ENCODE measurements around the gene KPNA6.

KPNA6 gene

GRCh38 chr1:32186077-32186476, 78.2 kb downstream of the KPNA6 start:
- DNase-seq (ENCODE audit: low read depth in 3 of 3, low spot score in 1 of 3), result no peak

GRCh38 chr1:32186491-32186890, 78.6 kb downstream of the KPNA6 start:
- no peak for DNase-seq (ENCODE audit: low read depth in 3 of 3, low spot score in 1 of 3)

GRCh38 chr1:32187850-32188249, 80.0 kb downstream of the KPNA6 start:
- no peak for DNase-seq (ENCODE audit: low read depth in 3 of 3, low spot score in 1 of 3)

DNA sequence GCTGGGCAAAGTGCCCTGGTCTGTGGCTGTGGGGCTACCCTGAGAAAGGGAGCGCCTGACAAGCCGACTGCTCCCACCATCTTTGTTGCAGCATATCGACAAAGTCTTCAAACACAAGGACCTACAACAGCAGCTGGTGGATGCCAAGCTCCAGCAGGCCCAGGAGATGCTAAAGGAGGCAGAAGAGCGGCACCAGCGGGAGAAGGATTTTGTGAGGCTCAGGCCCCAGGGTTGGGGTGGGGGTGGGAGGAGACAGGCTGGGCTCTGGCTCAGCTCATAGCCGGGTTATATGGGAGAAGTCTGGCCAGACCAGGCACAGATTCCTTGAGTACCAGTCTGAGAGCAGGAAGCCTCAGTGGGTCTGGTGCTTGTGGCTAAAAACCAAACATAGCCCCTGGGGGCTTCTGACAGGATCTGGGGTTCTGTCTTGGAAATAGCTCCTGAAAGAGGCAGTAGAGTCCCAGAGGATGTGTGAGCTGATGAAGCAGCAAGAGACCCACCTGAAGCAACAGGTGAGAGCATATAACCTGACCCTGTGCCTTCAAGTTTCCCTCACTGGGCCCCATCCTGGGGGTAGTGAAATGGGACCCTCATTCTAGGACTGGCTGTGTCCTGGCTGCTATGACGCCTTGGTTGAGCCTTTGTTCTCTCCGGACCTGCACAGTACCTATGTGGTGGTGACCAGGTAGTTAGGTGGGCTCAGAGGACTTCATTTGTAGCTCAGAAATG, 84.5 kb downstream of the KPNA6 start:
- DNase-seq (ENCODE audit: low read depth in 3 of 3, low spot score in 1 of 3), result no peak

DNA sequence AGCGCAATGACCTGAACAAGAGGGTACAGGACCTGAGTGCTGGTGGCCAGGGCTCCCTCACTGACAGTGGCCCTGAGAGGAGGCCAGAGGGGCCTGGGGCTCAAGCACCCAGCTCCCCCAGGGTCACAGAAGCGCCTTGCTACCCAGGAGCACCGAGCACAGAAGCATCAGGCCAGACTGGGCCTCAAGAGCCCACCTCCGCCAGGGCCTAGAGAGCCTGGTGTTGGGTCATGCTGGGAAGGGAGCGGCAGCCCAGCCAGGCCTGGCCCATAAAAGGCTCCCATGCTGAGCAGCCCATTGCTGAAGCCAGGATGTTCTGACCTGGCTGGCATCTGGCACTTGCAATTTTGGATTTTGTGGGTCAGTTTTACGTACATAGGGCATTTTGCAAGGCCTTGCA, 87.1 kb downstream of the KPNA6 start:
- no peak for DNase-seq (ENCODE audit: low read depth in 3 of 3, low spot score in 1 of 3)

- DNase-seq (ENCODE audit: low read depth in 3 of 3, low spot score in 1 of 3), result no peak
These were observed 87.7 kb downstream of the KPNA6 start for GRCh38 chr1:32195531-32195930.

DNA sequence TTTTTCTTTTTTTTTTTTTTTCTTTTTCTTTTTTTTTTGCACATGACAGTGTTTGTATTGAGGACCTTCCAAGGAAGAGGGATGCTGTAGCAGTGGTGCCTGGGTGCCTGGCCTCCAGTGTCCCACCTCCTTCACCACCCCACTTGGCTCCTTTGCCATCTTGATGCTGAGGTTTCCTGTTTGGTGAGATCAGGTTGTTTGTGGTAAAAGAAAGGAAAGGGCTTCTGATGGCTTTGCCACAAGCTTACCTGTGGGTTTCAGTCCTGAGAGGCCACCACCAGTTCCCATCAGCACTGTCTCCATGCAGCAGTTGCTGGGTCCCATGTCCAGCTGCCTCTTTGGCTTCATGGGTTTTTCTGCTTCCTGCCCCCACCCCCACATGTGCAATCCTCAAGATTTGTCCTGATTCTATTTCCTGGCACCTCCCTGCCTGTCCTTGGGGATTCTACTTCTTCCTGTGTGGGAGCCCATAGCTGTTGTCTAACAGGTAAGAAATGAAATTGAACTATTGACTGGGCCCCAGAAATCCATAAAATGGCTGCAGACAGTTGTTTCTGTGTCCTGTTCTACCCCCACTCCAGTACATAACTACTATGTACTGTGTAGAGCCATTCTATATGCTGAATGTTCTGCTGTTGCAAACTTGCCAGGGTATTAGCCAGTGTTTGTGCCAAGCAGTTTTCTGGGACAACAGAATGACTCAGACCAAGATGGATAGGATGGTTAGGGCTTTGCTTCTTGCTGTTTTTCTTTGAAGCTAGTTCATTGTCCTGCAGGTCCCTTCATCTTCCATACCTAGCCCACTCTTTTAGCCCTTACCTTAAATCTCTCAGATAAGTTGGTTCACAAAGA, 88.3 kb downstream of the KPNA6 start:
- DNase-seq (ENCODE audit: low read depth in 3 of 3, low spot score in 1 of 3), result no peak

DNA sequence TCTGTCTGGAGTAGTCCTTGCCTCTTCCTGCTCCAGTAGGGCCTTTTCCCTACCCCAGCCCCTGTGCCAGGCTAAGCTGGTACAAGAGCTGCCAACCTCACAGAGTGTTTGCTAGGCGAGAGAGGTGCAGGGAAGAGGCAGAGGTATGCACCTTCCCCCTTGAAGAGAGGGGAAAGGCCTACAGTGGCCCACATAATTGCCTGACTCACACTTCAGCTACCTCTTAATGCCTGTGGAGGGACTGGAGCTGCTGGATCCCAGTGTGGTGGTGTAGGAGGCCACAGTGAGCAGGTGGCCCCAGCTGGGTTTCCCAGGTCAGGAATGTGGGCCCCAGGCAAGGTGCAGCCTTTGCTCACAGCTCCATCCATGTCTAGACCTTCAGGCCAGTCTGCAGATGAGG, 89.2 kb downstream of the KPNA6 start:
- DNase-seq (ENCODE audit: low read depth in 3 of 3, low spot score in 1 of 3), result no peak

GRCh38 chr1:32197837-32198236, 90.0 kb downstream of the KPNA6 start:
- no peak for DNase-seq (ENCODE audit: low read depth in 3 of 3, low spot score in 1 of 3)

GRCh38 chr1:32198237-32199042, 90.6 kb downstream of the KPNA6 start:
- no peak for DNase-seq (ENCODE audit: low read depth in 3 of 3, low spot score in 1 of 3)

- no peak for DNase-seq (ENCODE audit: low read depth in 3 of 3, low spot score in 1 of 3)
These were observed 91.3 kb downstream of the KPNA6 start for GRCh38 chr1:32199043-32199716.

DNA sequence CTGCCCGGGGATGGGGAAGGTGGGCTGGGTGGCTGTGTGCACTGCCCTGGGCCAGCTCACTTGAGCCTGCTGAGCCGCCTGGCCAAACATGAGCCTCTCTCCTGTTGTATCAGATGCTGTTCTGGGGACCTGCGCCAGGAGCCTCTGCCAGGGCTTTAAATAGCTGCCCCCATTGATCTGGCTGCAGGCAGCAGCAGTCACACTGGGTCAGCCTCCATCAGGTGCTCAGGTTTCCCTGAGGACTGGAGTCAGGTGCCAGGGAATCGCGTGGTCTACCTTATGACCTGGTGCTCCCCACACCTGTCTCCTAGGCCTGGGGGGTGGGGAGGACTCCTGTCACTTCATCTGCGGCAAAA, 91.8 kb downstream of the KPNA6 start:
- DNase-seq (ENCODE audit: low read depth in 3 of 3, low spot score in 1 of 3), result no peak

- DNase-seq (ENCODE audit: low read depth in 3 of 3, low spot score in 1 of 3), result peak in 1 of 3 donors; percentile 37
These were observed 92.6 kb downstream of the KPNA6 start, which contains the start of gene CCDC28B for GRCh38 chr1:32200226-32201010. Gene CCDC28B (plus strand): TSS chr1:32200595. CDS start chr1:32201936, 1,341 bp downstream.

- DNase-seq (ENCODE audit: low read depth in 3 of 3, low spot score in 1 of 3), result peak; percentile 35 to 61 (median 41)
These were observed 93.4 kb downstream of the KPNA6 start for GRCh38 chr1:32201011-32201855.

DNA sequence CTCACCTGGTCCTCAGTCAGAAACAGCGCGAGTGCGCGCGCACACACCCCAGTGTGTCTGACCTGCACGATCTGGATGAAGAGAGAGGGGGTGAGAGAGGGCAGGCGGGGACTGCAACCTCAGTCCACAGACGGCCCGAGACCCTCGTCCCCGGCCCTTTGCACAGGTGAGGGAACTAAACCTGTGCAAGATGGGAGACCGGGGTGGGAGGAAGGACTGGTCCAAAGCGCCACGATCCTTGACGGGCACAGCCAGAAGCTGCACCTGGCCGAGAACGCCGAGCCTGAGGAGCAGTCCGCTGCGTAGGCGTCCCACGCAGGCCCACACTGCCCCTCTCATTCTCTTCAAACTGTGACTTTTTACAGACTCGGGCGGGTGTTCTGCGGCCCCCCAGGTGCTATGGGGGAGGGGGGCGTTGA, 97.1 kb downstream of the KPNA6 start:
- no peak for DNase-seq (ENCODE audit: low read depth in 3 of 3, low spot score in 1 of 3)

DNA sequence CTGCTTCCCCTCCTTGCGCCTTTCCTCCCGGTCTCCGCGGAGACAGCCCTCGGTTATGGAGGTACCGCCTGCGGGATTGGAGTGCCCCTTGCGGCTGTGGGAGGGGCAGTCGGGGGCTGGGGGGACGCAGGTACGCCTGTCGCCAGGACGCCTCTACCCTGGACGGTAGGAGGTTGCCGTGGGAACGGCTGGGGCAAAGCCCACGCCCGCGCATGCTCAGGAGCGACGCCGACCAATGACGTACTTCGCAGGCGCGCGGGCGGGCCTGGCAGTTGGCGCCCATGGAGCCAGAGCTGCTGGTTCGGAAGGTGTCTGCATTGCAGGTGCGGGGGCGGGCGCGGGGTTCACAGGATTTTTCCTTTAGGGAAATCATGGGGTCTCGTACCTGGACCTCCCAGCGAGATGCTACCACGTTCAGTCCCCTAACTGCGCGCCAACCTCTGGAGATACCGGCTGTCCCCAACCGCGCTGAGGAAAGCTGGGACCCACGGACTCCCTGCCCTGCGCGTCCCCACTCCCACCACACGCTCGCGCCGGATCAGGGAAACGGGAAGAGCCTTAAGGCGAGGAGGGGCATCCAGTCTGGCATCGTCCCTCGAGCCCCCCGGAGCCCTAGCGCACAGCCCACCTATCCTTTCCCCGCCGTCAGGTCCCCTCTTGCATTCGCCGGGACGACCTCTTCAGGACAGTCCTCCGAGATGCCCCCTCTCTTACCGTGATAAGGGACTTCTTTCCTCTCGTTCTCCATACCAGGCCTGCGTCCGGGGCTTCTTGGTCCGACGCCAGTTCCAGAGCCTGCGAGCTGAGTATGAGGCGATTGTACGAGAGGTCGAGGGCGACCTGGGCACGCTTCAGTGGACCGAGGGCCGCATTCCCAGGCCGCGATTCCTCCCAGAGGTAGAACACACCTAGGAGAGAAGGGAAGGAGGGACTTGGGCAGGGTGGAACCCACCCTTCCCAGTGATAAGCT, 97.8 kb downstream of the KPNA6 start, which contains the start of gene IQCC:
IQCC (plus strand) TSS at position 271 of the 970 bp plus-strand sequence; CDS start at position 282, 11 bp downstream.
- DNase-seq (ENCODE audit: low read depth in 3 of 3, low spot score in 1 of 3), result peak; percentile 63 to 75 (median 70)

DNA sequence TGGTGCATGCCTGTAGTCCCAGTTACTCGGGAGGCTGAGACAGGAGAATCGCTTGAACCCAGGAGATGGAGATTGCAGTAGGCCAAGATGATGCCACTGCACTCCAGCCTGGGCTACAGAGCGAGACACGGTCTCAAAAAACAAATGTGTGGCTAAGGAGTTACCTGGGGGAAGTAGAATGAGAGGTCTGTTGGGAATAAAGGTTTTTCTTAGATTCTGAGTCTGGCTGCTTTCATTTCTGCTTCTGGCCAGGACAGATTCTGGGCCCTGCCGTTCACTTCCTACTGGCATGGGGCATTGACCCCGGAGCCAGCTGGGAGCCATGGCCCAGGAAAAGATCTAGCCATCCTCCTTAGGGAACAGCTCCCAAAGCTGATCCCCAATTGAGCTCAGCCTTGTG, 100.6 kb downstream of the KPNA6 start:
- no peak for DNase-seq (ENCODE audit: low read depth in 3 of 3, low spot score in 1 of 3)

- no peak for DNase-seq (ENCODE audit: low read depth in 3 of 3, low spot score in 1 of 3)
These were observed 101.1 kb downstream of the KPNA6 start, which contains the start of gene DCDC2B for GRCh38 chr1:32208891-32209328. Gene DCDC2B (plus strand): TSS chr1:32209089. CDS start chr1:32209094, 5 bp downstream.
